Endothelial cell of umbilical vein (primary cell): ENCODE results near the gene NF2.

Experiments used
- EZH2 ChIP-seq: IDR thresholded peaks from 2 replicates; pipeline ENCODE4 v1.6.1; 2012; ENCODE audit warnings: borderline replicate concordance, low read depth, mild to moderate bottlenecking, moderate library complexity, low read length, inconsistent platforms; ENCODE audit not compliant: severe bottlenecking
- GATA2 ChIP-seq: IDR thresholded peaks from 2 replicates; pipeline ENCODE4 v1.7.0; 2011; ENCODE audit warnings: low read depth, mild to moderate bottlenecking, moderate library complexity, mixed read lengths, low read length; ENCODE audit not compliant: insufficient read length, insufficient read depth
- MYC ChIP-seq: IDR thresholded peaks from one replicate; pipeline ENCODE4 v1.6.1; 2011; ENCODE audit warnings: mild to moderate bottlenecking, low read depth, low read length
- POLR2A ChIP-seq: IDR thresholded peaks from 2 replicates; pipeline ENCODE4 v1.6.1; 2012; ENCODE audit warnings: low read depth, mild to moderate bottlenecking, control low read depth, low read length
- POLR2AphosphoS5 ChIP-seq: IDR thresholded peaks from 2 replicates; pipeline ENCODE4 v1.6.1; 2012; ENCODE audit warnings: low read depth, mild to moderate bottlenecking, control low read depth, low read length, moderate library complexity; ENCODE audit not compliant: insufficient read depth
- TF ChIP-seq, protein P1 (sequence below), 2 donors: IDR thresholded peaks; 1 replicate in 1 of 2; 2 replicates in 1 of 2; pipeline ENCODE4 v1.5.1; 2011; ENCODE audit warnings: low read length in 2 of 2, mild to moderate bottlenecking in 2 of 2, moderate library complexity in 2 of 2, control low read depth in 1 of 2, inconsistent platforms in 1 of 2, low read depth in 1 of 2; ENCODE audit not compliant: insufficient read depth in 1 of 2; ENCODE audit errors: extremely low read depth in 1 of 2

DNA sequence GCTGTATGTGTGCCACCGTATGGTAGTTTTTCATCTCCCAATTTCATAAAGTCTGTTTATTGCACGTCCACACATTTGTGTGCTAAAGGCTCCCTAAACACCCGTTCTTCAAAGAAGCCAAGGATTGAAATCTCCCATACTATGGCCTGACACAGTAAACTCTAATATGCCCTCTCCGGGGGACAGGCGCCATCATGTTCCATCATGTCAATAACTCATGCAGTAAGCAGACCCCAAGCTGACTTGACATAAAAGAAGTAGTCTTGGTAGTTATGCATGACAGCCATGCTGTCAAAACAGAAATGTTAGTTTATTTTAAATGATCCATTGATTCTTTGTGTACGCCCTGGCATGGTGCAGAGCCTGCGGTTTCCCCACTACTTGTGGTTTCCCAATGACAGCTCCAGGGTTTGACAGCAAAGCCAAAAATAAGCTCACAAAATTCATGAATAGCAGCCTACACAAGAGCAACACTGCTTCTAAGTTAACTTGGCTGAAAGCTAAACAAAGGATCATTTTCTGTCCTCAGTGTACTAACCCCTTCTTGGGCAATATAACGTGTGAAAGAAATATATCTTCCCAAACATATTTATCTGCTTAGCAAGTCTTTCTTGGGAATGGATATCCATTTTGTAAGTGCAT, 59.9 kb downstream of the NF2 start:
- TF ChIP-seq POLR2AphosphoS5 (no peak), MYC (no peak), GATA2 (no peak), POLR2A (no peak), EZH2 (no peak)
- TF ChIP-seq, protein P1, sequence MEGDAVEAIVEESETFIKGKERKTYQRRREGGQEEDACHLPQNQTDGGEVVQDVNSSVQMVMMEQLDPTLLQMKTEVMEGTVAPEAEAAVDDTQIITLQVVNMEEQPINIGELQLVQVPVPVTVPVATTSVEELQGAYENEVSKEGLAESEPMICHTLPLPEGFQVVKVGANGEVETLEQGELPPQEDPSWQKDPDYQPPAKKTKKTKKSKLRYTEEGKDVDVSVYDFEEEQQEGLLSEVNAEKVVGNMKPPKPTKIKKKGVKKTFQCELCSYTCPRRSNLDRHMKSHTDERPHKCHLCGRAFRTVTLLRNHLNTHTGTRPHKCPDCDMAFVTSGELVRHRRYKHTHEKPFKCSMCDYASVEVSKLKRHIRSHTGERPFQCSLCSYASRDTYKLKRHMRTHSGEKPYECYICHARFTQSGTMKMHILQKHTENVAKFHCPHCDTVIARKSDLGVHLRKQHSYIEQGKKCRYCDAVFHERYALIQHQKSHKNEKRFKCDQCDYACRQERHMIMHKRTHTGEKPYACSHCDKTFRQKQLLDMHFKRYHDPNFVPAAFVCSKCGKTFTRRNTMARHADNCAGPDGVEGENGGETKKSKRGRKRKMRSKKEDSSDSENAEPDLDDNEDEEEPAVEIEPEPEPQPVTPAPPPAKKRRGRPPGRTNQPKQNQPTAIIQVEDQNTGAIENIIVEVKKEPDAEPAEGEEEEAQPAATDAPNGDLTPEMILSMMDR (IDR thresholded peaks at IDR 0.05; ENCODE audit: extremely low read depth in 1 of 2, insufficient read depth in 1 of 2, low read depth in 1 of 2, low read length in 2 of 2), result no peak
